DMS153 (cell line): Measurements from ENCODE around the gene ASPSCR1.

Experiments used
- DNase-seq: peaks from one replicate; lab custom pipeline; 2025; lab: John Stamatoyannopoulos, UW

ASPSCR1 gene

GRCh38 chr17:81999976-82000802, 22.8 kb downstream of the ASPSCR1 start:
- no peak for DNase-seq

GRCh38 chr17:82000803-82001570, 23.6 kb downstream of the ASPSCR1 start:
- DNase-seq = no peak

GRCh38 chr17:82001571-82002056, 24.2 kb downstream of the ASPSCR1 start:
- DNase-seq = no peak

- DNase-seq = no peak
These were observed 26.3 kb downstream of the ASPSCR1 start for GRCh38 chr17:82003411-82004381.

GRCh38 chr17:82004517-82005455, 27.4 kb downstream of the ASPSCR1 start:
- no peak for DNase-seq

- DNase-seq = no peak
These were observed 28.4 kb downstream of the ASPSCR1 start for GRCh38 chr17:82005701-82006348.

- DNase-seq = no peak
These were observed 29.2 kb downstream of the ASPSCR1 start for GRCh38 chr17:82006468-82007227.

- no peak for DNase-seq
These were observed 29.7 kb downstream of the ASPSCR1 start for GRCh38 chr17:82007228-82007494.

- DNase-seq = no peak
These were observed 30.2 kb downstream of the ASPSCR1 start for GRCh38 chr17:82007495-82008257.

GRCh38 chr17:82008258-82008940, 31.0 kb downstream of the ASPSCR1 start:
- DNase-seq = no peak

GRCh38 chr17:82008941-82009405, 31.5 kb downstream of the ASPSCR1 start:
- no peak for DNase-seq

GRCh38 chr17:82009413-82009812, 32.0 kb downstream of the ASPSCR1 start:
- DNase-seq = no peak

GRCh38 chr17:82010575-82011525, 33.4 kb downstream of the ASPSCR1 start:
- no peak for DNase-seq

- DNase-seq = no peak
These were observed 34.3 kb downstream of the ASPSCR1 start for GRCh38 chr17:82011617-82012187.

GRCh38 chr17:82012261-82012639, 34.8 kb downstream of the ASPSCR1 start:
- DNase-seq = no peak

GRCh38 chr17:82012640-82013295, 35.3 kb downstream of the ASPSCR1 start:
- DNase-seq = peak; percentile 22
